Measurements from ENCODE around the gene SLC7A11. TPM values are rescaled to one million over a fixed set of nuclear protein-coding genes. Genes with fewer than 3 reads are reported as not detected.

SLC7A11 gene
- total and polyA plus RNA-seq, 2 of the 4 experiments (the other 2 are of a cell fraction), result 8.3 to 24.7 TPM

- no peak overlapping the region for H3K4me2 ChIP-seq (ENCODE audit: low read depth, low read length)
- H3K18ac ChIP-seq (ENCODE audit: low read depth, low read length), result no peak overlapping the region
- H2BK15ac ChIP-seq (ENCODE audit: low read depth, low read length), result no peak overlapping the region; the same call in 2 of the 3 replicates
- H4K20me1 ChIP-seq (ENCODE audit: insufficient read depth, low read length), result no peaks in the 10 kb centered on the region
- peaks cover 15% of the 10 kb centered on the region for H3K36me3 ChIP-seq (ENCODE audit: control insufficient read depth, insufficient read depth, low read length)
- H3K9ac ChIP-seq (ENCODE audit: low read depth, low read length), result no peak overlapping the region
- peak overlapping the region; percentile 32; the same call in 1 of the 2 replicates for H2BK120ac ChIP-seq (ENCODE audit: low read depth, low read length)
- H2AK9ac ChIP-seq (replicated peaks; ENCODE audit: low read depth, low read length, poor library complexity), result no peak overlapping the region
- H4K91ac ChIP-seq (ENCODE audit: insufficient read depth, low read depth, low read length), result no peak overlapping the region
- no peak overlapping the region for H3K4ac ChIP-seq (ENCODE audit: low read depth, low read length)
- H3K56ac ChIP-seq (ENCODE audit: extremely low read depth, insufficient read depth, low read length), result no peak overlapping the region
- no peaks in the 10 kb centered on the region for H3K27me3 ChIP-seq (ENCODE audit: control insufficient read depth, insufficient read depth, low read length)
- no CpG with 5 or more reads among the region's 1 CpG for WGBS, 2 experiments (ENCODE audit: extremely low coverage in 2 of 2, insufficient read length in 1 of 2)
- TF ChIP-seq MAFK (IDR thresholded peaks at IDR 0.05; ENCODE audit: low read depth, low read length) (no peak), POLR2A (IDR thresholded peaks at IDR 0.05; ENCODE audit: low read depth, low read length) (no peak), NFE2L2 (IDR thresholded peaks at IDR 0.05; ENCODE audit: low read depth, low read length) (no peak), FOS (IDR thresholded peaks at IDR 0.05; ENCODE audit: low read depth, low read length) (no peak), MXI1 (IDR thresholded peaks at IDR 0.05; ENCODE audit: borderline replicate concordance, low read depth, low read length) (no peak)
- in situ Hi-C loops (cut with MboI; ENCODE audit: low sequenced_read_pairs), result loop anchor here (10.0 to 25.0 kb wide), 2 partner anchors 500 to 648 kb away; partner anchors contain the start of gene PCDH18
- no peak overlapping the region for H3K4me3 ChIP-seq (ENCODE audit: insufficient read depth, low read depth, low read length)
- no peak overlapping the region for H2BK5ac ChIP-seq (ENCODE audit: low read depth, low read length, poor library complexity, severe bottlenecking)
- H3K79me1 ChIP-seq (ENCODE audit: low read depth in 1 of 2, low read length in 2 of 2), result peaks cover 9 to 35% of the 10 kb centered on the region in 2 experiments; a peak in 3 of 4 replicates
- no peak overlapping the region for H3K14ac ChIP-seq (replicated peaks; ENCODE audit: low read depth, low read length)
- BruUV-seq (replicated peaks), result no TSS peak
- no peaks in the 10 kb centered on the region for H3K9me3 ChIP-seq (ENCODE audit: control insufficient read depth, insufficient read depth, low read length)
- ATAC-seq (ENCODE audit: low read depth) (no peak), DNase-seq (no peak)
- intact Hi-C loops (cut with micrococcal nuclease), result loop anchor here (5.0 kb wide), 4 partner anchors 312 to 687 kb away; no protein-coding TSS in a partner anchor
- CTCF ChIA-PET, result no interaction called here
- no peak overlapping the region for H3K27ac ChIP-seq (ENCODE audit: insufficient read depth, low read length)
- H3K4me1 ChIP-seq (ENCODE audit: control insufficient read depth, insufficient read depth, low read length), result peaks cover 8% of the 10 kb centered on the region; the same call in 1 of the 2 replicates
- H2AK5ac ChIP-seq (ENCODE audit: low read depth, low read length), result no peak overlapping the region; the same call in 1 of the 2 replicates
- no peak overlapping the region; a peak in 1 of 4 replicates for H4K8ac ChIP-seq (ENCODE audit: low read depth in 2 of 2, low read length in 2 of 2)
- no peak overlapping the region for H2AFZ ChIP-seq (replicated peaks; ENCODE audit: low read length, poor library complexity)
- H4K5ac ChIP-seq (ENCODE audit: low read depth, low read length), result no peak overlapping the region
- dilution Hi-C loops (cut with HindIII; ENCODE audit: low sequenced_read_pairs, unreplicated experiment), result no loop called here
- POLR2A ChIA-PET (ENCODE audit: unreplicated experiment), result no interaction called here
- H3K9me1 ChIP-seq (ENCODE audit: insufficient read depth, low read length), result peaks cover 10% of the 10 kb centered on the region; the same call in 1 of the 2 replicates
- H3K23ac ChIP-seq (ENCODE audit: low read depth, low read length), result no peak overlapping the region
- H2BK20ac ChIP-seq (ENCODE audit: low read depth, low read length), result no peak overlapping the region
Observed at GRCh38 chr4:138184886-138185285, 57.3 kb downstream of the SLC7A11 start.

Data from IMR-90 (cell line).